ENCODE measurements around the gene TOM1L2.
"Not testable (repeated sequence)": the region's sequence is repeated elsewhere in the genome, so short reads cannot be mapped to it uniquely, and the experiment has no call there.

Gene TOM1L2

GRCh38 chr17:17970699-17971430 is 1.3 kb downstream of the TOM1L2 start:
- no peak for DNase-seq

GRCh38 chr17:17966399-17966798 is 5.8 kb downstream of the TOM1L2 start:
- no peak for DNase-seq

- DNase-seq = no peak
Observed at GRCh38 chr17:17965152-17965721, 7.0 kb downstream of the TOM1L2 start.

GRCh38 chr17:17964710-17965109 is 7.5 kb downstream of the TOM1L2 start:
- no peak for DNase-seq

- DNase-seq = no peak
Observed at GRCh38 chr17:17963694-17964436, 8.3 kb downstream of the TOM1L2 start.

- DNase-seq = no peak
Observed at GRCh38 chr17:17963066-17963465, 9.1 kb downstream of the TOM1L2 start.

GRCh38 chr17:17960500-17961030 is 11.6 kb downstream of the TOM1L2 start:
- no peak for DNase-seq

GRCh38 chr17:17959520-17960361 is 12.5 kb downstream of the TOM1L2 start:
- DNase-seq = no peak

GRCh38 chr17:17958982-17959381 is 13.2 kb downstream of the TOM1L2 start:
- no peak for DNase-seq

- DNase-seq = no peak
Observed at GRCh38 chr17:17957584-17957916, 14.7 kb downstream of the TOM1L2 start.

- not testable (repeated sequence) for DNase-seq
Observed at GRCh38 chr17:17955790-17956341, 16.3 kb downstream of the TOM1L2 start.

GRCh38 chr17:17954079-17954478 is 18.1 kb downstream of the TOM1L2 start:
- no peak for DNase-seq

- no peak for DNase-seq
Observed at GRCh38 chr17:17952691-17953090, 19.5 kb downstream of the TOM1L2 start.

GRCh38 chr17:17951524-17951923 is 20.7 kb downstream of the TOM1L2 start:
- DNase-seq = no peak

GRCh38 chr17:17950806-17951205 is 21.4 kb downstream of the TOM1L2 start:
- no peak for DNase-seq

- no peak for DNase-seq
Observed at GRCh38 chr17:17950347-17950746, 21.9 kb downstream of the TOM1L2 start.

- no peak for DNase-seq
Observed at GRCh38 chr17:17947966-17948365, 24.2 kb downstream of the TOM1L2 start.

GRCh38 chr17:17947309-17947708 is 24.9 kb downstream of the TOM1L2 start:
- no peak for DNase-seq

GRCh38 chr17:17946093-17946492 is 26.1 kb downstream of the TOM1L2 start:
- DNase-seq = no peak

- DNase-seq = no peak
Observed at GRCh38 chr17:17944743-17945142, 27.5 kb downstream of the TOM1L2 start.

- DNase-seq = no peak
Observed at GRCh38 chr17:17944242-17944641, 28.0 kb downstream of the TOM1L2 start.

- DNase-seq = no peak
Observed at GRCh38 chr17:17943281-17943984, 28.8 kb downstream of the TOM1L2 start.

Data from DMS 273 treated with DMSO at 0.1 percent for 48 hours (cell line).